Endodermal cell (in vitro differentiated cells): ENCODE data around the gene TBC1D25. TPM values are rescaled to one million over a fixed set of nuclear protein-coding genes. Genes with fewer than 3 reads are reported as not detected.

Experiments used
- DNase-seq: peaks from one replicate; pipeline ENCODE4 v3.0.0-alpha.2; 2017
- H3K27ac ChIP-seq: 2 replicates; pipeline ENCODE4 v1.5.1; 2013; ENCODE audit warnings: mild to moderate bottlenecking, low read depth, low read length, moderate library complexity
- H3K27me3 ChIP-seq: 2 replicates; pipeline ENCODE4 v1.6.1; 2013; ENCODE audit warnings: mild to moderate bottlenecking, low read length, moderate library complexity; ENCODE audit not compliant: insufficient read depth, control insufficient read depth, poor library complexity, severe bottlenecking
- H3K36me3 ChIP-seq: 2 replicates; pipeline ENCODE4 v1.7.0; 2013; ENCODE audit warnings: mild to moderate bottlenecking, low read length, moderate library complexity; ENCODE audit not compliant: control insufficient read depth, insufficient read depth
- H3K4me1 ChIP-seq: one replicate; pipeline ENCODE4 v1.7.0; 2013; ENCODE audit warnings: low read length; ENCODE audit not compliant: control insufficient read depth, insufficient read depth
- H3K4me3 ChIP-seq: 2 replicates; pipeline ENCODE4 v1.5.1; 2013; ENCODE audit warnings: mild to moderate bottlenecking, low read length, moderate library complexity
- H3K9ac ChIP-seq: 2 replicates; pipeline ENCODE4 v1.6.1; 2013; ENCODE audit warnings: mild to moderate bottlenecking, low read length, moderate library complexity; ENCODE audit not compliant: poor library complexity, severe bottlenecking; ENCODE audit errors: extremely low read depth
- H3K9me3 ChIP-seq: 2 replicates; pipeline ENCODE4 v1.6.1; 2013; ENCODE audit warnings: mild to moderate bottlenecking, low read length, moderate library complexity; ENCODE audit not compliant: control insufficient read depth
- H3K27ac Mint-ChIP-seq: 2 replicates; pipeline ENCODE4 v1.8.0; 2020; ENCODE audit warnings: mixed read lengths
- H3K27me3 Mint-ChIP-seq: 2 replicates; pipeline ENCODE4 v1.8.0; 2021; ENCODE audit warnings: mild to moderate bottlenecking, mixed read lengths; ENCODE audit not compliant: insufficient read depth
- H3K36me3 Mint-ChIP-seq: 2 replicates; pipeline ENCODE4 v1.8.0; 2020; ENCODE audit warnings: low read depth, mixed read lengths
- H3K4me1 Mint-ChIP-seq: 2 replicates; pipeline ENCODE4 v1.8.0; 2020; ENCODE audit warnings: mixed read lengths
- H3K4me3 Mint-ChIP-seq: 2 replicates; pipeline ENCODE4 v1.8.0; 2020; ENCODE audit warnings: mild to moderate bottlenecking, moderate library complexity, mixed read lengths
- H3K9me3 Mint-ChIP-seq: 2 replicates; pipeline ENCODE4 v1.8.0; 2020; ENCODE audit warnings: mild to moderate bottlenecking, mixed read lengths
- CTCF ChIP-seq: fragments of 200-600 bp; sonication (generic); conservative IDR thresholded peaks from 2 replicates; pipeline ENCODE4 v1.5.0; 2021; ENCODE audit warnings: antibody characterized with exemption, mild to moderate bottlenecking
- WGBS, 2 experiments: methylation state at CpG; one replicate each; pipeline versions ENCODE4 v1.1.5 to v1.1.7; 2013; ENCODE audit warnings: missing lambda C conversion rate in 2 of 2, mixed read lengths in 1 of 2; ENCODE audit not compliant: insufficient coverage in 1 of 2, insufficient read length in 1 of 2; 5-methylcytosine and 5-hydroxymethylcytosine counted together
- total RNA-seq, 2 donors: library from RNA; stranded (reverse); fragmentation: NEBNext Ultra II Directional in 1 of 2; extraction: Animal tissue kit (Norgen Biotek cat#: 25700) in 1 of 2; gene quantifications; 2 replicates in 1 of 2; 3 replicates in 1 of 2; pipeline ENCODE4 v1.2.1, GENCODE V29; 2021

TBC1D25 gene
- total RNA-seq, 2 donors from 2014 or later: 7.0 to 7.6 TPM

DNA sequence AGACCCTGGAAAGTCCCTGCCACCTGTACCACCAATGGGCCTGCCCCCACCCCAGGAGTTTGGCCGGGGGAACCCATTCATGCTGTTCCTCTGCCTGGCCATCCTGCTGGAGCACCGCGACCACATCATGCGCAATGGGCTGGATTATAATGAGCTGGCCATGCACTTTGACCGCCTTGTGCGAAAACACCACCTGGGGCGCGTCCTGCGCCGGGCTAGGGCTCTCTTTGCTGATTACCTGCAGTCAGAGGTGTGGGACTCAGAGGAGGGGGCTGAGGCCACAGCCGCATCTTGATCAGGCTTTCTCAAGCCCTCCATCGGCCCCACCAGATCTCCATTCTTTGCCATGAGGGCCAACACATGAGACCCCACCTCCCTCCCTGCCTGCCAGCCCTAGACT, 21.2 kb downstream of the TBC1D25 start:
- no peak overlapping the region for H3K9ac ChIP-seq
- no peaks in the 10 kb centered on the region for H3K36me3 ChIP-seq
- peaks cover 38% of the 10 kb centered on the region for H3K36me3 Mint-ChIP-seq
- TF ChIP-seq CTCF: no peak
- no peak overlapping the region for H3K4me3 ChIP-seq
- H3K27me3 ChIP-seq: no peaks in the 10 kb centered on the region
- H3K9me3 ChIP-seq: no peaks in the 10 kb centered on the region
- H3K4me3 Mint-ChIP-seq: no peak overlapping the region
- no peak for DNase-seq
- WGBS, 2 experiments: 94 to 100% methylated on average over 1 to 12 of the region's 12 CpGs
- no peaks in the 10 kb centered on the region for H3K4me1 Mint-ChIP-seq
- peaks cover 72% of the 10 kb centered on the region for H3K9me3 Mint-ChIP-seq
- H3K27me3 Mint-ChIP-seq: no peaks in the 10 kb centered on the region
- no peaks in the 10 kb centered on the region for H3K4me1 ChIP-seq
- no peak overlapping the region for H3K27ac ChIP-seq
- H3K27ac Mint-ChIP-seq: no peak overlapping the region

GRCh38 chrX:48569958-48570357, 30.4 kb downstream of the TBC1D25 start:
- H3K4me3 ChIP-seq: no peak overlapping the region
- no peak for TF ChIP-seq CTCF
- no peak overlapping the region for H3K27ac ChIP-seq
- H3K9me3 ChIP-seq: no peaks in the 10 kb centered on the region
- no peak overlapping the region for H3K9ac ChIP-seq
- Mint-ChIP-seq H3K36me3 (peaks cover 4% of the 10 kb centered on the region), H3K27me3 (no peaks in the 10 kb centered on the region), H3K4me3 (no peak overlapping the region), H3K9me3 (peaks cover 58% of the 10 kb centered on the region), H3K4me1 (no peaks in the 10 kb centered on the region), H3K27ac (no peak overlapping the region)
- peaks cover 1% of the 10 kb centered on the region for H3K36me3 ChIP-seq
- H3K4me1 ChIP-seq: no peaks in the 10 kb centered on the region
- WGBS, 2 experiments: no CpG with 5 or more reads among the region's 1 CpG
- no peaks in the 10 kb centered on the region for H3K27me3 ChIP-seq
- no peak for DNase-seq

DNA sequence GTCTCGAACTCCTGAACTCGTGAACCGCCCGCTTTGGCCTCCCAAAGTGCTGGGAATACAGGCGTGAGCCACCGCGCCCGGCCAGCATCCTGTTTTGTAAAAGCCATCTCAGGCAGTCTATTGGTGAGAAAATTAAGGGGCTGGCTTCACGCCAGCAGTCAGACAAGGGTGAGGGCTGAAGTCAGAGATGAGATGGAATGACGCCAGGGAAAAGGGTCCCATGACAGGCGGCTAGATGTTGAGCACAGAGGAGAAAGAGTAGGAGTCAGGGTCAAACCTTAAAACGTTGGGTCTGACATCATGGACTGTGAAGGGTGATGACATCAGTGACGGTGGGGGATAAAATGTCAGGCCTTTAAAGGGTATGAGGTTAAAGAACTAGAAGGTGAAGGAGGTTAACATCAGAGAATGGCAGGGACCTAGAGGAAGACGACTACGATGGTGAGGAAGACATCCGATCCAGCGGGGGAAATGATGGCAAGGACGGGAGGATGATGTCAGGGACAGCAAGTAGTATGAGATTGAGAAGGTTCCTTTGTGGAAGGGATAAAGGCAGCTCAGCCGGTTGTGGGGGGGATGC, 34.3 kb downstream of the TBC1D25 start:
- H3K4me3 Mint-ChIP-seq: peak overlapping the region; percentile 95
- H3K4me1 Mint-ChIP-seq: peaks cover 8% of the 10 kb centered on the region
- peaks cover 37% of the 10 kb centered on the region for H3K36me3 ChIP-seq
- H3K27ac Mint-ChIP-seq: peak overlapping the region; percentile 99
- H3K27ac ChIP-seq: peak overlapping the region; percentile 93
- no peak for DNase-seq
- peak overlapping the region; percentile 94 for H3K9ac ChIP-seq
- H3K27me3 ChIP-seq: no peaks in the 10 kb centered on the region
- peaks cover 6% of the 10 kb centered on the region for H3K4me1 ChIP-seq
- H3K36me3 Mint-ChIP-seq: peaks cover 38% of the 10 kb centered on the region
- no peak for TF ChIP-seq CTCF
- H3K4me3 ChIP-seq: peak overlapping the region; percentile 90
- WGBS, 2 experiments: 42 to 53% methylated on average over 6 to 19 of the region's 19 CpGs
- H3K9me3 Mint-ChIP-seq: peaks cover 72% of the 10 kb centered on the region
- no peaks in the 10 kb centered on the region for H3K27me3 Mint-ChIP-seq
- H3K9me3 ChIP-seq: no peaks in the 10 kb centered on the region
